K562 (cell line): ENCODE results near the gene FNDC4. TPM values are rescaled to one million over a fixed set of nuclear protein-coding genes. Genes with fewer than 3 reads are reported as not detected.

ENCODE experiments used
- ATAC-seq: fragments of 200-7000 bp; cut with Tn5 transposase; 3 replicates; pipeline ENCODE4 v1.9.1; 2020; ENCODE audit warnings: moderate library complexity
- BruUV-seq: library from RNA; stranded (reverse); fragments of 400-500 nt; replicated peaks from 2 replicates; lab custom pipeline; 2021; lab: Mats Ljungman, UMichigan
- CTCF ChIA-PET: fragments of 300-600 bp; formaldehyde crosslinking; extraction: SDS; loops from one replicate; lab custom pipeline; 2021; ENCODE audit warnings: low intra/inter-chr PET ratio; lab: Yijun Ruan, JAX
- POLR2A ChIA-PET: fragments of 300-600, 350-650 bp; sonication (Branson Sonifier 250); formaldehyde crosslinking; extraction: SDS; loops from one replicate; lab custom pipeline; 2021; ENCODE audit warnings: antibody characterized with exemption, inconsistent platforms; lab: Yijun Ruan, JAX
- DNase-seq, 4 experiments: peaks; one replicate each; pipeline versions ENCODE4 v3.0.0 to v3.0.0-alpha.2; 2011 to 2018; ENCODE audit warnings: low spot score in 3 of 4, mixed read lengths in 3 of 4; ENCODE audit errors: extremely low read depth in 1 of 4
- FAIRE-seq: peaks from 2 replicates; lab custom pipeline; 2011; peaks lifted over from hg19 to GRCh38; lab: Jason Lieb, UNC
- H2AFZ ChIP-seq: 2 replicates; pipeline ENCODE4 v1.6.0; 2011; ENCODE audit warnings: low read depth, low read length, control low read depth, inconsistent platforms
- H3K27ac ChIP-seq: fragments of 200-600 bp; 3 replicates; pipeline ENCODE4 v1.8.0; 2011; ENCODE audit warnings: low read depth, mild to moderate bottlenecking, control low read depth, inconsistent platforms, low read length, moderate library complexity, mixed read lengths; ENCODE audit errors: extremely low read depth
- H3K27me3 ChIP-seq, 2 experiments: fragments of 300-600 bp in 1 of 2; 2 replicates in 1 of 2; 3 replicates in 1 of 2; pipeline versions ENCODE4 v1.6.0 to v1.8.0; 2011; ENCODE audit warnings: inconsistent platforms in 2 of 2, low read length in 2 of 2, mild to moderate bottlenecking in 1 of 2, mixed read lengths in 1 of 2, moderate library complexity in 1 of 2; ENCODE audit not compliant: control insufficient read depth in 2 of 2, insufficient read depth in 2 of 2
- H3K36me3 ChIP-seq: fragments of 300-600 bp; 3 replicates; pipeline ENCODE4 v1.8.0; 2011; ENCODE audit warnings: mild to moderate bottlenecking, low read length, inconsistent platforms; ENCODE audit not compliant: control insufficient read depth, insufficient read depth
- H3K4me1 ChIP-seq, 2 experiments: fragments of 200-600 bp in 1 of 2; replicated peaks in 1 of 2; 2 replicates in 1 of 2; 3 replicates in 1 of 2; pipeline versions ENCODE4 v1.5.1 to v1.8.0; 2011; ENCODE audit warnings: inconsistent platforms in 2 of 2, low read length in 2 of 2, mild to moderate bottlenecking in 1 of 2, mixed read lengths in 1 of 2, moderate library complexity in 1 of 2; ENCODE audit not compliant: control insufficient read depth in 2 of 2, insufficient read depth in 2 of 2
- H3K4me2 ChIP-seq: 2 replicates; pipeline ENCODE4 v1.6.1; 2011; ENCODE audit warnings: low read length, control low read depth, inconsistent platforms, mixed read lengths; ENCODE audit not compliant: insufficient read depth
- H3K4me3 ChIP-seq: fragments of 200-600 bp; sonication (generic), shearing (Covaris generic); 2 replicates; pipeline ENCODE4 v1.5.1; 2016; ENCODE audit warnings: control low read depth, inconsistent platforms
- H3K79me2 ChIP-seq: fragments of 200-600 bp; 3 replicates; pipeline ENCODE4 v1.8.0; 2011; ENCODE audit warnings: low read length, inconsistent platforms; ENCODE audit not compliant: control insufficient read depth, insufficient read depth
- H3K9ac ChIP-seq, 2 experiments: 2 replicates each; pipeline versions ENCODE4 v1.6.0 to v1.6.1; 2011; ENCODE audit warnings: low read depth in 2 of 2, low read length in 2 of 2, control low read depth in 1 of 2, inconsistent platforms in 1 of 2, mild to moderate bottlenecking in 1 of 2, mixed read lengths in 1 of 2; ENCODE audit not compliant: insufficient read depth in 1 of 2
- H3K9me1 ChIP-seq: one replicate; pipeline ENCODE4 v1.6.0; 2011; ENCODE audit warnings: inconsistent platforms, mild to moderate bottlenecking, low read length, moderate library complexity; ENCODE audit not compliant: control insufficient read depth, insufficient read depth
- H3K9me3 ChIP-seq: replicated peaks from 2 replicates; pipeline ENCODE4 v1.5.1; 2011; ENCODE audit warnings: low read depth, low read length, inconsistent platforms; ENCODE audit not compliant: control insufficient read depth, insufficient read depth
- H4K20me1 ChIP-seq: replicated peaks from 2 replicates; pipeline ENCODE4 v1.6.1; 2011; ENCODE audit warnings: low read length, inconsistent platforms, mixed read lengths; ENCODE audit not compliant: control insufficient read depth, insufficient read depth
- ARID4B ChIP-seq: sonication (generic); formaldehyde crosslinking; IDR thresholded peaks from 2 replicates; pipeline ENCODE4 v1.8.0; 2022; ENCODE audit warnings: mild to moderate bottlenecking, missing genetic modification reagents
- CEBPG ChIP-seq, 3 experiments: fragments of 200-800 bp in 1 of 3; sonication (Bioruptor generic) in 1 of 3; sonication (generic) in 1 of 3; formaldehyde crosslinking in 1 of 3; IDR thresholded peaks in 2 of 3; conservative IDR thresholded peaks in 1 of 3; 2 replicates each; pipeline versions ENCODE4 v1.6.1 to v1.8.0; 2016 to 2022; ENCODE audit warnings: missing compliant biosample characterization in 2 of 3, missing genetic modification characterization in 2 of 3, mild to moderate bottlenecking in 1 of 3, missing genetic modification reagents in 1 of 3
- CTBP1 ChIP-seq: fragments of 450-650 bp; IDR thresholded peaks from 2 replicates; pipeline ENCODE4 v1.6.1; 2016; ENCODE audit warnings: borderline replicate concordance
- DEAF1 ChIP-seq: fragments of 450-650 bp; formaldehyde crosslinking; IDR thresholded peaks from 2 replicates; pipeline ENCODE4 v1.4.0; 2020; ENCODE audit warnings: mild to moderate bottlenecking, moderate library complexity
- DLX4 ChIP-seq: fragments of 250-450 bp; sonication (Bioruptor Pico); IDR thresholded peaks from 2 replicates; pipeline ENCODE4 v1.6.1; 2021; ENCODE audit warnings: mild to moderate bottlenecking
- JUND ChIP-seq, 2 experiments: IDR thresholded peaks; 2 replicates in 1 of 2; 3 replicates in 1 of 2; pipeline ENCODE4 v1.6.1; 2011; ENCODE audit warnings: borderline replicate concordance in 2 of 2, low read depth in 2 of 2, low read length in 2 of 2, improper control_type of control experiment in 1 of 2, missing biosample characterization in 1 of 2, missing genetic modification characterization in 1 of 2, missing genetic modification reagents in 1 of 2
- SLC30A9 ChIP-seq: fragments of 250-450 bp; sonication (Bioruptor Pico); IDR thresholded peaks from 2 replicates; pipeline ENCODE4 v1.8.0; 2022; ENCODE audit warnings: mild to moderate bottlenecking, moderate library complexity
- TOE1 ChIP-seq, 2 experiments: fragments of 450-650 bp in 1 of 2; sonication (generic) in 1 of 2; formaldehyde crosslinking in 1 of 2; IDR thresholded peaks; 2 replicates each; pipeline versions ENCODE4 v1.7.1 to v1.8.0; 2016 to 2022; ENCODE audit warnings: borderline replicate concordance in 2 of 2, mild to moderate bottlenecking in 2 of 2, antibody characterized with exemption in 1 of 2, inconsistent platforms in 1 of 2, low read depth in 1 of 2, missing genetic modification reagents in 1 of 2, moderate library complexity in 1 of 2
- USF1 ChIP-seq: sonication (generic); formaldehyde crosslinking; IDR thresholded peaks from 2 replicates; pipeline ENCODE4 v1.9.0; 2022; ENCODE audit warnings: mild to moderate bottlenecking, missing genetic modification reagents
- ZNF583 ChIP-seq: fragments of 250-450 bp; sonication (Bioruptor Pico); IDR thresholded peaks from 2 replicates; pipeline ENCODE4 v1.4.0; 2020
- WGBS: fragments of 100-300 bp; shearing (Covaris generic); methylation state at CpG from one replicate; pipeline ENCODE4 v1.1.6; 2016; ENCODE audit warnings: low coverage, mixed read lengths; ENCODE audit not compliant: insufficient coverage; ENCODE audit errors: missing lambda C conversion rate; 5-methylcytosine and 5-hydroxymethylcytosine counted together
- in situ Hi-C: fragments of 300-500 bp; cut with MboI; formaldehyde crosslinking; loops from 4 replicates; pipeline ENCODE4 v1.15.0; 2018; ENCODE audit warnings: inconsistent platforms, mixed read lengths
- intact Hi-C: fragments of 100-400 bp; cut with micrococcal nuclease; formaldehyde crosslinking; loops from 2 replicates; pipeline ENCODE4 v1.14.2; 2022
- polyA plus RNA-seq, 8 experiments: library from polyadenylated mRNA; depleted of rRNA in 4 of 8; stranded (reverse) in 5 of 8; unstranded in 3 of 8; fragments of >200 nt; fragmentation: Nextera tagmentation in 2 of 8; fragmentation: Illumina TruSeq in 1 of 8; extraction: Ambion mirVana in 2 of 8; extraction: Trizol in 1 of 8; gene quantifications; 2 replicates each; pipeline versions ENCODE4 v1.2.1 to v1.2.3, GENCODE V29; 2011 to 2014; ENCODE audit warnings: inconsistent platforms in 1 of 8, missing spikeins in 1 of 8
- total RNA-seq, 7 experiments: library from RNA; depleted of rRNA in 6 of 7; stranded (reverse); fragments of >200 nt in 6 of 7; fragmentation: Illumina TruSeq in 2 of 7; extraction: Trizol in 2 of 7; gene quantifications; 2 replicates each; pipeline versions ENCODE4 v1.2.1 to v1.2.3, GENCODE V29; 2011 to 2021; ENCODE audit warnings: low replicate concordance in 1 of 7

The FNDC4 gene
- total and polyA plus RNA-seq, 9 of the 15 experiments (the other 6 are each of a cell fraction or from before 2014, with no cell fraction given), result 0.28 to 4.9 (median 2.3) TPM

- TF ChIP-seq ARID4B (CRISPR knock-in tag) (no peak), CTBP1 (peak; percentile 25; the same call in 1 of the 2 replicates)
These were observed 27.5 kb upstream of the FNDC4 start (continued) for GRCh38 chr2:27522400-27522945.

- ChIA-PET CTCF (no interaction called here), POLR2A (no interaction called here)
- intact Hi-C loops (no loop called here), in situ Hi-C loops (no loop called here)
- Histone ChIP-seq H3K4me2 (no peak overlapping the region), H2AFZ (no peak overlapping the region), H4K20me1 (no peaks in the 10 kb centered on the region), H3K9me1 (no peaks in the 10 kb centered on the region), H3K9me3 (no peaks in the 10 kb centered on the region), H3K9ac (no peak overlapping the region), H3K79me2 (no peaks in the 10 kb centered on the region), H3K27me3 (no peaks in the 10 kb centered on the region), H3K36me3 (no peaks in the 10 kb centered on the region), H3K4me3 (no peak overlapping the region), H3K27ac (no peak overlapping the region), H3K4me1 (peaks cover 4 to 5% of the 10 kb centered on the region in 2 experiments; a peak in 3 of 5 replicates)
- ATAC-seq, result no peak
- no peak for DNase-seq
- no TSS peak for BruUV-seq
- 100% methylated on average over 2 of the region's 2 CpGs for WGBS
- FAIRE-seq, result no peak
- TF ChIP-seq SLC30A9 (no peak), TOE1 (IDR thresholded peaks at IDR 0.05; ENCODE audit: borderline replicate concordance) (no peak), TOE1 (CRISPR knock-in tag; IDR thresholded peaks at IDR 0.05; ENCODE audit: borderline replicate concordance, low read depth) (no peak), CEBPG (CRISPR knock-in tag; IDR thresholded peaks at IDR 0.05) (no peak), CEBPG (tag; conservative IDR thresholded peaks at IDR 0.05 in 1 of 2, IDR thresholded peaks at IDR 0.05 in 1 of 2) (no peak), DEAF1 (CRISPR knock-in tag) (no peak), USF1 (CRISPR knock-in tag) (no peak), ZNF583 (no peak), DLX4 (CRISPR knock-in tag) (no peak), JUND (IDR thresholded peaks at IDR 0.05; ENCODE audit: borderline replicate concordance, low read depth, low read length) (no peak), JUND (tag; IDR thresholded peaks at IDR 0.05; ENCODE audit: borderline replicate concordance, low read depth, low read length) (no peak)
These were observed 25.3 kb upstream of the FNDC4 start for GRCh38 chr2:27520316-27520715.
